ENCODE measurements around the gene HIPK3.

DNA sequence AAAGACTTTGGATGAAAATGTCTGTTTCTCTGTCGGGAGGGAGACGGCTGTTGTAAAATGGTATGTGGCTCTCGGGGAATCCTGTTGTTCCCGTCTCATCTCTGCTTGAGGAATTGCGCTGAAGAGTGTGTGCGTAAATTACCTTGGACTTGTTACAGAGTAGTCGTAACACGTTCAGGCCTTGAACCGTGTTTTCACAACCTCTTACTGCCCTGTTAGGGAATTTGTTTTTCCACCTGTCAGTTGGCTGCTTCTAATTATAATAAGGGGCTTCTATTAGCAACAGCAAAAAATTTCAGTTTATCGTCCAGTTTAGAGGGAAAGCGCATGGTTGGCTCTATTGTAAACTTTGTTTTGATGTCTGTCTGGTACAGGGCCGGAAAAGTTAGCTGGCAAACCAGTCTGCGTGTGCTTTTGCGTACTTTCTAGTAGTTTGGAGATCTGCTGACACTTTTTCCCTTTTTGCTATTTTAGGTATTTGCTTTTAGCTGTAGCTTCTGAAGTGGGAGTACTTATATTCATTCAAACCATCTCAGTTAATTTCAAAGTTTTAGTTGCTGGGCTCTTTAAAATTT is 1.5 kb downstream of the HIPK3 start:
- TF ChIP-seq POLR2A (IDR thresholded peaks at IDR 0.05) (no peak), CTCF (IDR thresholded peaks at IDR 0.05) (no peak)

All from vagina (tissue), 2 donors.